AG10803 (cell line): ENCODE measurements around the gene ASRGL1.

Experiments used
- DNase-seq: peaks from one replicate; pipeline ENCODE4 v3.0.0; 2010; ENCODE audit warnings: low read depth
- H3K4me3 ChIP-seq: 2 replicates; pipeline ENCODE4 v1.5.1; 2011; ENCODE audit warnings: mild to moderate bottlenecking, low read length, control low read depth
- TF ChIP-seq, protein P1 (sequence below): conservative IDR thresholded peaks from 2 replicates; pipeline ENCODE4 v1.5.1; 2011; ENCODE audit warnings: mild to moderate bottlenecking, low read length, control low read depth, inconsistent platforms

Gene ASRGL1

DNA sequence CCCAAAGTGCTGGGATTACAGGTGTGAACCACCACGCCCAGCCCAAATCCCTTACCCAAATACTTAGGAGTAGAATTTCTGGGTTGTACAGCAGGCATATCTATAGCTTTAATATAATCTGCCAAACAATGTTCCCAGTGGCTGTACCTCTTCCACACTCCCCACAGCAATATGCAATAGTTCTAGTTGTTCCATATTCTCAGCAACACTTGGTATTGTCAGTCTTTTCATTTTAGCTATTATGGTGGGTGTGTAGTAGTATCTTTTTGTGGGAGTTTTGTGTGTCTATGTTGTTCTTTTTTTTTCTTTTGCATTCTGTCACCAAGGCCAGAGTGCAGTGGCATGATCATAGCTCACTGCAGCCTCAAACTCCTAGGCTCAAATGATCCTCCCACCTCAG is 100.4 kb downstream of the ASRGL1 start:
- H3K4me3 ChIP-seq: no peak overlapping the region
- TF ChIP-seq, protein P1, sequence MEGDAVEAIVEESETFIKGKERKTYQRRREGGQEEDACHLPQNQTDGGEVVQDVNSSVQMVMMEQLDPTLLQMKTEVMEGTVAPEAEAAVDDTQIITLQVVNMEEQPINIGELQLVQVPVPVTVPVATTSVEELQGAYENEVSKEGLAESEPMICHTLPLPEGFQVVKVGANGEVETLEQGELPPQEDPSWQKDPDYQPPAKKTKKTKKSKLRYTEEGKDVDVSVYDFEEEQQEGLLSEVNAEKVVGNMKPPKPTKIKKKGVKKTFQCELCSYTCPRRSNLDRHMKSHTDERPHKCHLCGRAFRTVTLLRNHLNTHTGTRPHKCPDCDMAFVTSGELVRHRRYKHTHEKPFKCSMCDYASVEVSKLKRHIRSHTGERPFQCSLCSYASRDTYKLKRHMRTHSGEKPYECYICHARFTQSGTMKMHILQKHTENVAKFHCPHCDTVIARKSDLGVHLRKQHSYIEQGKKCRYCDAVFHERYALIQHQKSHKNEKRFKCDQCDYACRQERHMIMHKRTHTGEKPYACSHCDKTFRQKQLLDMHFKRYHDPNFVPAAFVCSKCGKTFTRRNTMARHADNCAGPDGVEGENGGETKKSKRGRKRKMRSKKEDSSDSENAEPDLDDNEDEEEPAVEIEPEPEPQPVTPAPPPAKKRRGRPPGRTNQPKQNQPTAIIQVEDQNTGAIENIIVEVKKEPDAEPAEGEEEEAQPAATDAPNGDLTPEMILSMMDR: no peak
- DNase-seq: no peak

DNA sequence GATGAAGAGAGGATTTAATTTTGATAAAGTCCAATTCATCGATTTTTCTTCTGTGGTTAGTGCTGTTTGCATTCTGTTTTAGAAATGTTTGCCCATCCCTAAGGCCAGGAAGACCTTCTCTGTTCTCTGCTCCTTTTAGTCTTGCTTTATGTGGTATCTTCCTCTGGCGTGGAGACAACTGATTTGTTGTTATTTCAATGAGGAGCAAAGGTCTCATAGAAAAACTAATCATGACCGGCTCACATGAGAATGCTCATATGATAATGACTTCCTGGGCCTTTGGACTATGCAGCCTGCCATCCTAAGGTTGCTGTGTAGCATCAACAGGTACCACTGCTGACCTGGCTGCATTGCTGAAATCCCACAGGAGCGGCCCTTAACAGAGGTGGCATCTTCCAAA is 101.4 kb downstream of the ASRGL1 start:
- TF ChIP-seq, protein P1: no peak
- H3K4me3 ChIP-seq: no peak overlapping the region
- DNase-seq: no peak

DNA sequence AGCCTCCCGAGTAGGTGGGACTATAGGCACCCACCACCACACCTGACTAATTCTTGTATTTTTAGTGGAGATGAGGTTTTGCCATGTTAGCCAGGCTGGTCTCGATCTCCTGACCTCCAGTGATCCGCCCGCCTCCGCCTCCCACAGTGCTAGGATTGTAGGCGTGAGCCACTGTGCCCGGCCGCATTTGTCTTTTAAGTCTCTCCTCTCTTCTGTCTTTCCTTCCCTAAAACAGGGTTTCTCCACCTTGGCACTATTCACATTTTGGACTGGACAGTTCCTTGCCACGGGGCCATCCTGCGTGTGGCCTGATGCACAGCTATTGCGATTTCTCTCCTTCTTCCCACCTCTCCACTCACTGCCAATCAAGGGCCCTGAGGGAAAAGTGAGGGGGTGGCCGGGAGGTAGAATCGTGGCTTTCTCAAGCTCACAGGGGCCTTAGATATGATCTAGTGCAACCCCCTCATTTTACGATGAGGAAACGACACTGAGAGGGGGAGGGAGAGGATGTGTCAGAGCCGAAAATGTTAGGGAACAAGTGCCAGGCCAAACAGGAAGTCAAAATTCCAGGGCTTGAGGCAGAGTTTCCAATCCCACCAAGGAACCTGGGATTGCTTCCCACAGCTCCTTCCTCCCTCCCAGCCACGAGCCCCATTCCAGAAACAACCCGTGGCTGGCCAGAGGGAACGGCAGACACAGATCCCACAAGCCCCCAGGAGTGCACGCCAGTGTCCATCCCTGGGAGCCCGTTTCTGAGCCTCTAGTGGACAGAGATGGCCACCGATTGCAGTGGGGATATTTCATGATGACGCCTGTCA is 102.7 kb downstream of the ASRGL1 start:
- peak overlapping the region; percentile 8; the same call in 1 of the 2 replicates for H3K4me3 ChIP-seq
- TF ChIP-seq, protein P1: 0 out of 2 replicates have a peak, but pooled peaks have one; percentile 22
- peak; percentile 81 for DNase-seq
